Activated CD8-positive, alpha-beta T cell treated with anti-CD3 and anti-CD28 coated beads for 36 hours (primary cell): ENCODE results near the gene TRHDE. TPM values are rescaled to one million over a fixed set of nuclear protein-coding genes. Genes with fewer than 3 reads are reported as not detected.

ENCODE experiments used
- ATAC-seq: fragments of 200-7000 bp; cut with Tn5 transposase; one replicate; pipeline ENCODE4 v1.10.0; 2021; ENCODE audit warnings: mild to moderate bottlenecking, moderate library complexity
- CTCF ChIA-PET: fragments of 350-600 bp; sonication (Branson Sonifier 250); formaldehyde crosslinking; loops from one replicate; lab custom pipeline; 2021; ENCODE audit warnings: antibody characterized with exemption; lab: Charles Lee
- POLR2A ChIA-PET: fragments of 350-600 bp; sonication (Branson Sonifier 250); formaldehyde crosslinking; loops from one replicate; lab custom pipeline; 2021; ENCODE audit warnings: antibody characterized with exemption; lab: Charles Lee
- DNase-seq: peaks from one replicate; pipeline ENCODE4 v3.0.0-alpha.2; 2020
- H3K27ac Mint-ChIP-seq: one replicate; pipeline ENCODE4 v1.8.0; 2021; ENCODE audit warnings: mild to moderate bottlenecking, mixed read lengths
- H3K27me3 Mint-ChIP-seq: one replicate; pipeline ENCODE4 v1.8.0; 2021; ENCODE audit warnings: mixed read lengths
- H3K36me3 Mint-ChIP-seq: one replicate; pipeline ENCODE4 v1.8.0; 2021; ENCODE audit warnings: low read depth, mixed read lengths
- H3K4me1 Mint-ChIP-seq: one replicate; pipeline ENCODE4 v1.8.0; 2021; ENCODE audit warnings: low read depth, mixed read lengths
- H3K4me3 Mint-ChIP-seq: one replicate; pipeline ENCODE4 v1.8.0; 2021; ENCODE audit warnings: mild to moderate bottlenecking, moderate library complexity, mixed read lengths
- H3K9me3 Mint-ChIP-seq: one replicate; pipeline ENCODE4 v1.8.0; 2021; ENCODE audit warnings: mixed read lengths
- intact Hi-C: fragments of 100-400 bp; cut with micrococcal nuclease; formaldehyde crosslinking; loops from one replicate; pipeline ENCODE4 v1.10.0; 2022
- total RNA-seq, 2 experiments: library from RNA; stranded (reverse); gene quantifications; one replicate each; pipeline ENCODE4 v1.2.3, GENCODE V29; 2021
- TF ChIP-seq, protein P1 (sequence below): fragments of 200-600 bp; IDR thresholded peaks from one replicate; pipeline ENCODE4 v1.8.0; 2022; ENCODE audit warnings: antibody characterized with exemption, mild to moderate bottlenecking

TRHDE gene
- total RNA-seq, 2 experiments from 2014 or later = not detected

DNA sequence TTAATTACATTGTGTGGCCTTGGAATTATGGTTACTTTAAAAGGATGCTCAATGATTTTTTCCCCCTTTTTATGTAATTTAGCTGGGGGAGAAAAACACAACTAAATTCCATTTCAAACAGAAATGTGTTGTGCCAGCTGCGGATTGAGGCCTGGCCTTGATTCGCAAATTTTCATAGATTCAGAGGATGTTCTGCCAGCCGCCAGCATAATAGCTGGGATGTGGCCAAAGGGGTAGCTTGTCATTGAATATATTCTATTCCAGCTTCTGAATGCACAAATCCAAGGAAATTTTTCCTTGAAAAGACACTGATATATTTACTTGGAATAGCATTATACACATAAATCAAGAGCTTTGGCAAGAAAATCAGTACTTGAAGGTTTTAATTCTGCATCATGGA lies 43.7 kb downstream of the TRHDE start:
- Mint-ChIP-seq H3K36me3 (no peaks in the 10 kb centered on the region), H3K27ac (no peak overlapping the region), H3K9me3 (no peaks in the 10 kb centered on the region), H3K4me1 (no peaks in the 10 kb centered on the region), H3K27me3 (no peaks in the 10 kb centered on the region), H3K4me3 (no peak overlapping the region)
- TF ChIP-seq, protein P1, sequence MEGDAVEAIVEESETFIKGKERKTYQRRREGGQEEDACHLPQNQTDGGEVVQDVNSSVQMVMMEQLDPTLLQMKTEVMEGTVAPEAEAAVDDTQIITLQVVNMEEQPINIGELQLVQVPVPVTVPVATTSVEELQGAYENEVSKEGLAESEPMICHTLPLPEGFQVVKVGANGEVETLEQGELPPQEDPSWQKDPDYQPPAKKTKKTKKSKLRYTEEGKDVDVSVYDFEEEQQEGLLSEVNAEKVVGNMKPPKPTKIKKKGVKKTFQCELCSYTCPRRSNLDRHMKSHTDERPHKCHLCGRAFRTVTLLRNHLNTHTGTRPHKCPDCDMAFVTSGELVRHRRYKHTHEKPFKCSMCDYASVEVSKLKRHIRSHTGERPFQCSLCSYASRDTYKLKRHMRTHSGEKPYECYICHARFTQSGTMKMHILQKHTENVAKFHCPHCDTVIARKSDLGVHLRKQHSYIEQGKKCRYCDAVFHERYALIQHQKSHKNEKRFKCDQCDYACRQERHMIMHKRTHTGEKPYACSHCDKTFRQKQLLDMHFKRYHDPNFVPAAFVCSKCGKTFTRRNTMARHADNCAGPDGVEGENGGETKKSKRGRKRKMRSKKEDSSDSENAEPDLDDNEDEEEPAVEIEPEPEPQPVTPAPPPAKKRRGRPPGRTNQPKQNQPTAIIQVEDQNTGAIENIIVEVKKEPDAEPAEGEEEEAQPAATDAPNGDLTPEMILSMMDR = no peak
- no peak for DNase-seq
- POLR2A ChIA-PET = no interaction called here
- CTCF ChIA-PET = no interaction called here
- ATAC-seq = no peak
- intact Hi-C loops = no loop called here

DNA sequence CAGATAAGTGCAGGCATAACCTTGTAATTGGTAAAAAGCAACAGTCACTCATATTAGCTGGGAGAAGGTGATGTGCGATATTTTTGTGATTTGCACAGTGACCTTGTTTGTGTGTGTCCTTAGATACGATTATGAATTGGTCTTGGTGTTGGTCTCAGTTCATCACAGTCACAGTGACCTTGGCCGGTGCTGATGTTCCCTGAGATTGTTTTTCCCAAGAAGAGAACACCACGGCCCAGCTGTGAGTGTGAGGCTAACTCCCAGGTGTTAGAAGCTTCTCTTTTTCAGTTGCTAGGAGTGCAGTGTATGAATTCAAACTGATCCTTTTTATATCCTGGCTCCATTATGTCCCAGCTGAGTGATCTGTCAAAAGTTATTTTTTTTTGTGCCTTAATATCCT lies 46.2 kb downstream of the TRHDE start:
- no peaks in the 10 kb centered on the region for H3K27me3 Mint-ChIP-seq
- POLR2A ChIA-PET = no interaction called here
- intact Hi-C loops = no loop called here

DNA sequence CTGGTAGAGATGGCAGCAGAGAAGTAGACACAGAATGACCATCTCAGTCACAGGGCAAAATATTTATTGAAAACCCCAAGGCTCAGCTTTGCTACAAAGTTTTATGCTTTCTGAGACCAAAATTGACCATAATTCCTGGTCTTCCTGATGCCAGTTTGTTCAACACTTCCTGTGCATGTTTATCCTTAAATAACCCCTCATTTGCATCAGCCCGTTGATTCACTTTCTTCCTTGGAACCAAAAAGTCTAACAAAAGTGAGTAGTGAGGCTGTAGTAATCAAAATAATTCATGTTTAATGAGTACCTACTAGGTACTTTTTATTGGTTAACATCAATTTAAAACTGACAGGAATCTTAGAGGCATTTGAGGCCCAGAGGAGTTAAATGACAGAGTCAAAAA lies 51.7 kb downstream of the TRHDE start:
- peaks cover 2% of the 10 kb centered on the region for H3K9me3 Mint-ChIP-seq
- ChIA-PET POLR2A (no interaction called here), CTCF (no interaction called here)
- intact Hi-C loops = no loop called here
- no peak for DNase-seq
- no peak overlapping the region for H3K27ac Mint-ChIP-seq
- no peaks in the 10 kb centered on the region for H3K27me3 Mint-ChIP-seq
- H3K36me3 Mint-ChIP-seq = no peaks in the 10 kb centered on the region
- ATAC-seq = no peak
- TF ChIP-seq, protein P1 = no peak
- H3K4me3 Mint-ChIP-seq = no peak overlapping the region
- no peaks in the 10 kb centered on the region for H3K4me1 Mint-ChIP-seq

More for the DNA sequence above, 46.2 kb downstream of the TRHDE start:
- no peak for ATAC-seq
- TF ChIP-seq, protein P1 = no peak
- no peak for DNase-seq
- Mint-ChIP-seq H3K36me3 (no peaks in the 10 kb centered on the region), H3K4me3 (no peak overlapping the region), H3K9me3 (no peaks in the 10 kb centered on the region), H3K4me1 (no peaks in the 10 kb centered on the region), H3K27ac (no peak overlapping the region)
- CTCF ChIA-PET = no interaction called here

DNA sequence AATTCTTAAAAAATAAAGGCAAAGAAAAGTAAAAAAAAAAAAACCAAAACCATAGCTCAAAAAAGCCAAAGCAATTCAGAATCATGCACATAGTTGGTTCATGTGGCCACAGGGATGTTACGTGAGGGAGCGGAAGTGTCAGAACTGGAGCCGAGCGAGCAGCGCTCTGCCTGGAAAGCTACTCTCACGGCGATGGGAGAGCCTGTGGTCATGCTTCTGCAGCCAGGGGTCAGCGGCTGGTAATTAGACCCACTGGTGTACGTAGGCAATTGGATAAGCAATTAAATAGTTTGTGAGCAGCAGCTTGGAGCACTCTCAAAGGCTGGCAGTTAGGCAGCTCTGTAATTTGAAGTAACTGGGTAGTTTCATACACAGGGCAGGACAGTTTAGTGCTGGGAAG lies 58.1 kb downstream of the TRHDE start:
- intact Hi-C loops = no loop called here
- CTCF ChIA-PET = no interaction called here
- ATAC-seq = no peak
- Mint-ChIP-seq H3K27me3 (no peaks in the 10 kb centered on the region), H3K27ac (no peak overlapping the region), H3K9me3 (no peaks in the 10 kb centered on the region), H3K4me1 (no peaks in the 10 kb centered on the region), H3K36me3 (no peaks in the 10 kb centered on the region), H3K4me3 (no peak overlapping the region)
- TF ChIP-seq, protein P1 = no peak
- POLR2A ChIA-PET = no interaction called here
- DNase-seq = no peak

DNA sequence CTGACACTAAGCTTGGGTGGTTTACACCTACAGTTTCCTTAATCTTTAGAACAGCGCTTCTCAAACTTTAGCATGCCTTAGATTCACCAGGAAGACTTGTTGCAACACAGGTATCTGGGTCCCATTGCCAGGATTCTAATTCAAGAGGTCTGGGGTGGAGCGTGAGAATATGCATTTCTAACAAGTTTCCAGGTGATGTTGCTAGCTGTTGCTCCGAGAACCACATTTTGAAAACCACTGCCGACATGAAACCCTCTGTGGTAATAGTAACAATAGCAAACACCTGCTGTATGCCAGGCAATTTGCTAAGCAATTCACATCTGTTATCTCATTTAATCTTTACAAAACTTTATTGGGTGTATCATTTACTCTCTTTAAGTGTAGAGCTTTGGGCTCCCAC lies 58.6 kb downstream of the TRHDE start:
- POLR2A ChIA-PET = no interaction called here
- Mint-ChIP-seq H3K9me3 (no peaks in the 10 kb centered on the region), H3K36me3 (no peaks in the 10 kb centered on the region), H3K27ac (no peak overlapping the region), H3K27me3 (no peaks in the 10 kb centered on the region), H3K4me1 (no peaks in the 10 kb centered on the region), H3K4me3 (no peak overlapping the region)
- CTCF ChIA-PET = no interaction called here
- ATAC-seq (no peak), DNase-seq (no peak)
- TF ChIP-seq, protein P1 = no peak
- intact Hi-C loops = no loop called here
